ENCODE results near the gene MRPL55.
A peak's percentile ranks its signal among the peaks of the same experiment; 100 is the strongest.
"Not testable (repeated sequence)": the region's sequence is repeated elsewhere in the genome, so short reads cannot be mapped to it uniquely, and the experiment has no call there.

MRPL55 gene

GRCh38 chr1:228120351-228120750, 11.3 kb upstream of the MRPL55 start:
- no peak for DNase-seq

GRCh38 chr1:228118040-228118439, 8.9 kb upstream of the MRPL55 start:
- DNase-seq = no peak

- no peak for DNase-seq
Observed at GRCh38 chr1:228117335-228117734, 8.2 kb upstream of the MRPL55 start.

GRCh38 chr1:228114827-228115226, 5.7 kb upstream of the MRPL55 start:
- DNase-seq = no peak

GRCh38 chr1:228112617-228113016, 3.5 kb upstream of the MRPL55 start:
- no peak for DNase-seq

- no peak for DNase-seq
Observed at GRCh38 chr1:228112167-228112566, 3.1 kb upstream of the MRPL55 start.

- not testable (repeated sequence) for DNase-seq
Observed at GRCh38 chr1:228111315-228111714, 2.2 kb upstream of the MRPL55 start.

- DNase-seq = no peak
Observed at GRCh38 chr1:228110556-228110955, 1.5 kb upstream of the MRPL55 start.

- no peak for DNase-seq
Observed at GRCh38 chr1:228109962-228110488, 926 bp upstream of the MRPL55 start.

- no peak for DNase-seq
Observed at GRCh38 chr1:228108742-228109072, 392 bp downstream of the MRPL55 start.

- no peak for DNase-seq
Observed at GRCh38 chr1:228108055-228108690, 926 bp downstream of the MRPL55 start.

- DNase-seq = no peak
Observed at GRCh38 chr1:228107636-228108035, 1.5 kb downstream of the MRPL55 start.

- DNase-seq = no peak
Observed at GRCh38 chr1:228106800-228107054, 2.4 kb downstream of the MRPL55 start.

GRCh38 chr1:228105996-228106799, 2.9 kb downstream of the MRPL55 start:
- DNase-seq = no peak

- no peak for DNase-seq
Observed at GRCh38 chr1:228105270-228105995, 3.7 kb downstream of the MRPL55 start.

GRCh38 chr1:228104526-228105269, 4.4 kb downstream of the MRPL55 start:
- DNase-seq = no peak

- peak; percentile 97 for DNase-seq
Observed at GRCh38 chr1:228102791-228103620, 6.1 kb downstream of the MRPL55 start, which contains the start of gene C1orf35. C1orf35 (minus strand) TSS chr1:228103325; CDS start chr1:228103227, 98 bp downstream.

- DNase-seq = peak; percentile 64
Observed at GRCh38 chr1:228101994-228102790, 6.9 kb downstream of the MRPL55 start.

GRCh38 chr1:228101614-228101993, 7.5 kb downstream of the MRPL55 start:
- no peak for DNase-seq

- DNase-seq = no peak
Observed at GRCh38 chr1:228100822-228101613, 8.1 kb downstream of the MRPL55 start.

Data from activated CD4-positive, alpha-beta T cell treated with anti-CD3 and anti-CD28 coated beads, Interleukin-2, Interleukin-6, amounts not matched to agents 100 ng/mL and 50 ng/mL, durations not matched to agents 16 hours and 8 hours (primary cell).